GM12892 (cell line): ENCODE measurements around the gene TECTA.

Experiments used
- DNase-seq: peaks from one replicate; pipeline ENCODE4 v3.0.0; 2011; ENCODE audit not compliant: insufficient read length
- FAIRE-seq: peaks from 2 replicates; lab custom pipeline; 2011; peaks lifted over from hg19 to GRCh38; lab: Jason Lieb, UNC
- POLR2A ChIP-seq: IDR thresholded peaks from 2 replicates; pipeline ENCODE4 v1.6.1; 2011; ENCODE audit warnings: low read depth, low read length, control low read depth
- POLR2AphosphoS5 ChIP-seq: IDR thresholded peaks from 2 replicates; pipeline ENCODE4 v1.6.1; 2011; ENCODE audit warnings: low read depth, low read length, control low read depth
- TAF1 ChIP-seq: IDR thresholded peaks from 2 replicates; pipeline ENCODE4 v1.6.1; 2011; ENCODE audit warnings: low read depth, mild to moderate bottlenecking, control low read depth, low read length, borderline replicate concordance

TECTA gene

GRCh38 chr11:121068787-121069186, 32.3 kb upstream of the TECTA start:
- DNase-seq (no peak), FAIRE-seq (peak; percentile 60)

GRCh38 chr11:121070951-121071845, 29.8 kb upstream of the TECTA start:
- no peak for TF ChIP-seq TAF1
- no peak for TF ChIP-seq POLR2A
- TF ChIP-seq POLR2AphosphoS5: no peak
- FAIRE-seq (no peak), DNase-seq (no peak)

More at GRCh38 chr11:121068787-121069186, 32.3 kb upstream of the TECTA start:
- TF ChIP-seq POLR2AphosphoS5 (no peak), TAF1 (no peak), POLR2A (no peak)

- DNase-seq: no peak
- TF ChIP-seq TAF1 (no peak), POLR2AphosphoS5 (no peak), POLR2A (no peak)
- no peak for FAIRE-seq
Observed at GRCh38 chr11:121071846-121072450, 29.1 kb upstream of the TECTA start.

DNA sequence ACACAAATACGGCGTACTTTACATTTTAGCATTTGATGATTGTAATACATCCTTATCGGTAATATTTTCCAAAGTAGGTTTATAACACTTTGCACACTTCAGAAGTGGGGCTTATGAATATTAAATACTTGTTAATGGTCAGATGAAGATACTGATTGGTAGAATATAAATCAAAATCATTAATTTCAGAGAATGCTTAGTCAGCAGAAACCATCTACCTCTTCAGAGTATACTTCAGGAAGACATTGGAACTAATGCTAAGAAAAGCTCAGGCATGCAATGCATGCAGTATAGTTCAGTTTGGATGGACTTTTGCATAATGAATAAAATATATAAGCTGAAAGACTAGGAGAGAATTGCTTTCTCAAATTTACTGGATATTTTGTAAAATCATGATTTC, 19.7 kb upstream of the TECTA start:
- TF ChIP-seq POLR2A (no peak), TAF1 (no peak), POLR2AphosphoS5 (no peak)
- FAIRE-seq: no peak
- no peak for DNase-seq

DNA sequence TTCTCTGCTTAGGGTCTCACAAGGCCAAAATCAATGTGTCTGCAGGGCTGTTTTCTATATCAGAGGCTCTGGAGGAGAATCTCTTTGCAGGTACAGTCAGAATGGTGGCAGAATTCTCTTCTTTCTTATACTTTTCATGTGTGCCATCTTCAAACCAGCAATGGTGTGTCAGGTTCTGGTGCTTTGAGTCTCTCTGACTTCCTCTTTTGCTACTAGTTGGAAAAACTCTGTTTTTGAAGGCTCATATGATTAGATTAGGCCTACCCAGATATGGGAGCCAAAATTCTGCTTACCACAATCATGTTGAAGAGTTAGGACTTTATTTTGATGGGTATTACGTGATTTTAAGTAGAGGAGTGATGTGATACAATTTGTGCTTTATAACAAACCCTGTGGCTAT, 18.8 kb upstream of the TECTA start:
- TF ChIP-seq TAF1 (no peak), POLR2AphosphoS5 (no peak), POLR2A (no peak)
- DNase-seq (no peak), FAIRE-seq (no peak)

DNA sequence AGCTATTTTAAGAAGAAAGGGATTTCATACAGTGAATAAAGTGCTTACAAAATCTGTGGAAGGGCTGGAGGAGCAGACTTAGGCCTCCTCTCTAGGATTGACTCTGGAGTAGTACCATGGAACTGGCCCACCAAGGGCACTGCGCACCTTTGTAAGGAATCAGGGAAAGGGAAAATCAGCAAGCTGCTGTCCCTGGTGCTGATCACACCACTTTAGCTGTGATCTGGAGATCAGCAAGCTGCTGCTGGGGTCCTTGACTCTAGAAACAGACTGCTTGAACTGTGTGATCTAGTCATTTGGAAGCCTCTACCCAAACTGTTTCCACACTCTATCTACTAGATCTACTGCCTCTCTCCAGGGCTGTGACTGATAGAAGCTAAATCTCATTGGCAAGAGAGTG, 18.4 kb upstream of the TECTA start:
- DNase-seq (no peak), FAIRE-seq (no peak)
- TF ChIP-seq POLR2A (no peak), POLR2AphosphoS5 (no peak), TAF1 (no peak)

DNA sequence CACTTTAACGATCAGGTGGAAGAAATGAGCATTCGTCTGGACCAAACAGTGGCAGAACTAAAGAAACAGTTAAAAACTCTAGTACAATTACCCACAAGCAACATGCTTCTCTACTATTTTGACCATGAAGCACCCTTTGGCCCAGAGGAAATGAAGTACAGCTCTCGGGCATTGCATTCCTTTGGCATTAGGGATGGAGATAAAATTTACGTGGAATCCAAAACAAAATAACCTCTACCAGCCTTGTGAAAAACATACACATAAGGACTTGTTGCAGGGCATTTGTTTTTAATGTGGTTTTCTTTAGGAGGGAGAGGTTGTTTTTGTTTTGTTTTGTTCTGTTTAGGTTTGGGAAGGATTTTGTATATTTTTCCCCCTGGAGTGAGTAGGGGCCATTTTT, 14.2 kb upstream of the TECTA start:
- FAIRE-seq (no peak), DNase-seq (no peak)
- TF ChIP-seq POLR2AphosphoS5: no peak
- no peak for TF ChIP-seq POLR2A
- no peak for TF ChIP-seq TAF1

DNA sequence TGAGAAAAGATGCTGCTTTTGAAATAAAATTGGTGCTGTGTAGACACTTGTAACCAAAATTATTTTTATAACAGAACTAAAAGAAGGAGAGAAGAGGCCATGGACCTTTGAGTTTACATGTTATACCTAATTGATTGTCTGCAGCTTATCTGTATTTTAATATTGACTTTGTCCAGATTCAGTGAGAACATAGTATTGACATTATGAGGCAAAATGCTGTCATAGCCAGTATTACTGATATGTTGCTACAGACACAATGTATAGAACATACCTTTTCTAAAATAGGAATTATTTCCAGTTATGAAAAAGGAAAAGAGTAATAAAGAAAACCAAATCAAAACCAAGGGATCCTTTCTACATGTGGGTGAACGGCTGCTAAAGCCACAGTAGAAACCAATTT, 11.5 kb upstream of the TECTA start:
- FAIRE-seq (no peak), DNase-seq (no peak)
- TF ChIP-seq POLR2A (no peak), TAF1 (no peak), POLR2AphosphoS5 (no peak)

GRCh38 chr11:121090145-121090721, 10.8 kb upstream of the TECTA start:
- DNase-seq (no peak), FAIRE-seq (no peak)
- no peak for TF ChIP-seq POLR2A
- no peak for TF ChIP-seq TAF1
- TF ChIP-seq POLR2AphosphoS5: no peak

GRCh38 chr11:121091492-121092152, 9.4 kb upstream of the TECTA start:
- DNase-seq: no peak
- TF ChIP-seq TAF1 (no peak), POLR2A (no peak)
- peak; percentile 27 for FAIRE-seq

GRCh38 chr11:121095561-121095960, 5.5 kb upstream of the TECTA start:
- FAIRE-seq (no peak), DNase-seq (no peak)
- TF ChIP-seq TAF1 (no peak), POLR2A (no peak), POLR2AphosphoS5 (no peak)
